ENCODE measurements around the gene KLHDC7B. TPM values are rescaled to one million over a fixed set of nuclear protein-coding genes. Genes with fewer than 3 reads are reported as not detected.
"Not testable (repeated sequence)": the region's sequence is repeated elsewhere in the genome, so short reads cannot be mapped to it uniquely, and the experiment has no call there.

The KLHDC7B gene
- total RNA-seq, 1 donor from 2014 or later = 0.30 TPM

GRCh38 chr22:50529897-50530579 is 15.7 kb upstream of the KLHDC7B start, which contains the start of gene TYMP:
Gene TYMP, minus strand, starts transcription at chr22:50530012. Its CDS starts 303 bp downstream, at chr22:50529709.
- no peak for DNase-seq

- DNase-seq = no peak
Observed at GRCh38 chr22:50530580-50530876, 15.2 kb upstream of the KLHDC7B start.

- DNase-seq = peak; percentile 26
Observed at GRCh38 chr22:50530877-50531545, 14.7 kb upstream of the KLHDC7B start.

- no peak for DNase-seq
Observed at GRCh38 chr22:50531546-50531961, 14.1 kb upstream of the KLHDC7B start.

GRCh38 chr22:50531962-50532674 is 13.6 kb upstream of the KLHDC7B start:
- peak; percentile 29 for DNase-seq

GRCh38 chr22:50532824-50533796 is 12.6 kb upstream of the KLHDC7B start:
- DNase-seq = no peak

GRCh38 chr22:50533856-50534711 is 11.6 kb upstream of the KLHDC7B start:
- not testable (repeated sequence) for DNase-seq

GRCh38 chr22:50535113-50535512 is 10.6 kb upstream of the KLHDC7B start:
- DNase-seq = no peak

- no peak for DNase-seq
Observed at GRCh38 chr22:50536226-50536625, 9.5 kb upstream of the KLHDC7B start.

- DNase-seq = no peak
Observed at GRCh38 chr22:50537765-50538164, 7.9 kb upstream of the KLHDC7B start.

GRCh38 chr22:50540381-50540780 is 5.3 kb upstream of the KLHDC7B start:
- DNase-seq = no peak

GRCh38 chr22:50541667-50542026 is 4.1 kb upstream of the KLHDC7B start:
- not testable (repeated sequence) for DNase-seq

- no peak for DNase-seq
Observed at GRCh38 chr22:50542416-50542927, 3.2 kb upstream of the KLHDC7B start.

GRCh38 chr22:50544078-50544745 is 1.5 kb upstream of the KLHDC7B start:
- DNase-seq = no peak

- DNase-seq = no peak
Observed at GRCh38 chr22:50544746-50545253, 899 bp upstream of the KLHDC7B start.

- DNase-seq = no peak
Observed at GRCh38 chr22:50546326-50547262, 895 bp downstream of the KLHDC7B start.

- no peak for DNase-seq
Observed at GRCh38 chr22:50547263-50547985, 1.7 kb downstream of the KLHDC7B start.
